Peyer's patch (tissue), 4 donors: ENCODE data around the gene CDK5.

Experiments used
- POLR2A ChIP-seq, 2 donors: fragments of 450-650 bp; IDR thresholded peaks; one replicate each; pipeline ENCODE4 v1.5.1; 2017; ENCODE audit warnings: antibody characterized with exemption in 2 of 2, mild to moderate bottlenecking in 2 of 2, moderate library complexity in 2 of 2
- TF ChIP-seq, protein P1 (sequence below), 6 experiments: fragments of 450-650 bp in 4 of 6; fragments of 200-600 bp in 2 of 6; sonication (generic) in 1 of 6; IDR thresholded peaks; one replicate each; pipeline ENCODE4 v1.5.1; 2017 to 2019; ENCODE audit warnings: antibody characterized with exemption in 6 of 6, mild to moderate bottlenecking in 3 of 6, moderate library complexity in 1 of 6

GRCh38 chr7:151070574-151070960, 12.9 kb upstream of the CDK5 start:
- TF ChIP-seq, protein P1, sequence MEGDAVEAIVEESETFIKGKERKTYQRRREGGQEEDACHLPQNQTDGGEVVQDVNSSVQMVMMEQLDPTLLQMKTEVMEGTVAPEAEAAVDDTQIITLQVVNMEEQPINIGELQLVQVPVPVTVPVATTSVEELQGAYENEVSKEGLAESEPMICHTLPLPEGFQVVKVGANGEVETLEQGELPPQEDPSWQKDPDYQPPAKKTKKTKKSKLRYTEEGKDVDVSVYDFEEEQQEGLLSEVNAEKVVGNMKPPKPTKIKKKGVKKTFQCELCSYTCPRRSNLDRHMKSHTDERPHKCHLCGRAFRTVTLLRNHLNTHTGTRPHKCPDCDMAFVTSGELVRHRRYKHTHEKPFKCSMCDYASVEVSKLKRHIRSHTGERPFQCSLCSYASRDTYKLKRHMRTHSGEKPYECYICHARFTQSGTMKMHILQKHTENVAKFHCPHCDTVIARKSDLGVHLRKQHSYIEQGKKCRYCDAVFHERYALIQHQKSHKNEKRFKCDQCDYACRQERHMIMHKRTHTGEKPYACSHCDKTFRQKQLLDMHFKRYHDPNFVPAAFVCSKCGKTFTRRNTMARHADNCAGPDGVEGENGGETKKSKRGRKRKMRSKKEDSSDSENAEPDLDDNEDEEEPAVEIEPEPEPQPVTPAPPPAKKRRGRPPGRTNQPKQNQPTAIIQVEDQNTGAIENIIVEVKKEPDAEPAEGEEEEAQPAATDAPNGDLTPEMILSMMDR (IDR thresholded peaks at IDR 0.05), result no peak
- TF ChIP-seq POLR2A (IDR thresholded peaks at IDR 0.05), result no peak
